ENCODE measurements around the gene TFF2. TPM values are rescaled to one million over a fixed set of nuclear protein-coding genes. Genes with fewer than 3 reads are reported as not detected.

Gene TFF2
- total RNA-seq, 1 donor from 2014 or later = not detected

- Histone ChIP-seq H3K4me3 (no peak overlapping the region), H3K9me3 (no peaks in the 10 kb centered on the region), H3K36me3 (no peaks in the 10 kb centered on the region), H3K27ac (no peak overlapping the region), H3K4me1 (no peaks in the 10 kb centered on the region), H3K27me3 (ENCODE audit: low read depth) (peaks cover 5% of the 10 kb centered on the region)
- TF ChIP-seq, protein P1, sequence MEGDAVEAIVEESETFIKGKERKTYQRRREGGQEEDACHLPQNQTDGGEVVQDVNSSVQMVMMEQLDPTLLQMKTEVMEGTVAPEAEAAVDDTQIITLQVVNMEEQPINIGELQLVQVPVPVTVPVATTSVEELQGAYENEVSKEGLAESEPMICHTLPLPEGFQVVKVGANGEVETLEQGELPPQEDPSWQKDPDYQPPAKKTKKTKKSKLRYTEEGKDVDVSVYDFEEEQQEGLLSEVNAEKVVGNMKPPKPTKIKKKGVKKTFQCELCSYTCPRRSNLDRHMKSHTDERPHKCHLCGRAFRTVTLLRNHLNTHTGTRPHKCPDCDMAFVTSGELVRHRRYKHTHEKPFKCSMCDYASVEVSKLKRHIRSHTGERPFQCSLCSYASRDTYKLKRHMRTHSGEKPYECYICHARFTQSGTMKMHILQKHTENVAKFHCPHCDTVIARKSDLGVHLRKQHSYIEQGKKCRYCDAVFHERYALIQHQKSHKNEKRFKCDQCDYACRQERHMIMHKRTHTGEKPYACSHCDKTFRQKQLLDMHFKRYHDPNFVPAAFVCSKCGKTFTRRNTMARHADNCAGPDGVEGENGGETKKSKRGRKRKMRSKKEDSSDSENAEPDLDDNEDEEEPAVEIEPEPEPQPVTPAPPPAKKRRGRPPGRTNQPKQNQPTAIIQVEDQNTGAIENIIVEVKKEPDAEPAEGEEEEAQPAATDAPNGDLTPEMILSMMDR (IDR thresholded peaks at IDR 0.05) = no peak
- DNase-seq (no peak), ATAC-seq (no peak)
- intact Hi-C loops (cut with DNase I) = no loop called here
Measured at GRCh38 chr21:42347601-42348327, 3.0 kb downstream of the TFF2 start.

GRCh38 chr21:42346866-42347600 is 3.8 kb downstream of the TFF2 start:
- no peak for DNase-seq
- TF ChIP-seq, protein P1 (IDR thresholded peaks at IDR 0.05) = no peak
- H3K27me3 ChIP-seq (ENCODE audit: low read depth) = peaks cover 5% of the 10 kb centered on the region
- H3K4me3 ChIP-seq = no peak overlapping the region
- H3K4me1 ChIP-seq = no peaks in the 10 kb centered on the region
- no peaks in the 10 kb centered on the region for H3K36me3 ChIP-seq
- ATAC-seq = no peak
- H3K9me3 ChIP-seq = no peaks in the 10 kb centered on the region
- H3K27ac ChIP-seq = no peak overlapping the region
- intact Hi-C loops (cut with DNase I) = no loop called here

- intact Hi-C loops (cut with DNase I) = no loop called here
- H3K27me3 ChIP-seq (ENCODE audit: low read depth) = peaks cover 5% of the 10 kb centered on the region
- no peaks in the 10 kb centered on the region for H3K4me1 ChIP-seq
- TF ChIP-seq, protein P1 (IDR thresholded peaks at IDR 0.05) = no peak
- H3K36me3 ChIP-seq = no peaks in the 10 kb centered on the region
- H3K4me3 ChIP-seq = no peak overlapping the region
- H3K27ac ChIP-seq = no peak overlapping the region
- H3K9me3 ChIP-seq = no peaks in the 10 kb centered on the region
- ATAC-seq (no peak), DNase-seq (no peak)
Measured at GRCh38 chr21:42346441-42346840, 4.4 kb downstream of the TFF2 start.

DNA sequence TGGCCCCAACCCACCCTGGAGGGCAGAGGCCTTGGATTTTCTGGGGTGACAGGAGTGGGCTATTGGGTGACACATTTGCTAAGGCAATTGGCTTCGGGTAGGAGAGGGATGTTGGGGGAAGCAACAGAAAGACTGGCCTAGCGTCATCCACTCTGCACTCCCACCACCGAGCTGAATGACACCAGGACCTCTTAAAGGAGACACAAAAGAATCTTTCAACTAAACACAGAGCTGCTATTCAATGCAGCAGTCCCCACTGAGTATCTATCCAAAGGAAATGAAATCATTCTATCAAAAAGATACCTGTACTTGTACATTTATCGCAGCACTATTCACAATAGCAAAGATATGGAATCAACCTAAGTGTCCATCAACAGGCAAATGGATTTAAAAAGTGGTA is 6.2 kb downstream of the TFF2 start:
- DNase-seq = no peak
- no peaks in the 10 kb centered on the region for H3K4me1 ChIP-seq
- H3K27me3 ChIP-seq (ENCODE audit: low read depth) = peaks cover 5% of the 10 kb centered on the region
- H3K36me3 ChIP-seq = no peaks in the 10 kb centered on the region
- H3K27ac ChIP-seq = no peak overlapping the region
- TF ChIP-seq, protein P1 (IDR thresholded peaks at IDR 0.05) = no peak
- no peak for ATAC-seq
- no peak overlapping the region for H3K4me3 ChIP-seq
- intact Hi-C loops (cut with DNase I) = no loop called here
- no peaks in the 10 kb centered on the region for H3K9me3 ChIP-seq

- Histone ChIP-seq H3K9me3 (no peaks in the 10 kb centered on the region), H3K27ac (no peak overlapping the region), H3K27me3 (ENCODE audit: low read depth) (peaks cover 5% of the 10 kb centered on the region), H3K4me1 (no peaks in the 10 kb centered on the region), H3K36me3 (no peaks in the 10 kb centered on the region), H3K4me3 (no peak overlapping the region)
- DNase-seq (no peak), ATAC-seq (no peak)
- TF ChIP-seq, protein P1 (IDR thresholded peaks at IDR 0.05) = no peak
- intact Hi-C loops (cut with DNase I) = no loop called here
Measured at GRCh38 chr21:42343963-42344510, 6.8 kb downstream of the TFF2 start.

All from lower lobe of right lung (tissue), 2 donors.